Peyer's patch (tissue), 4 donors: Measurements from ENCODE around the gene IL31. TPM values are rescaled to one million over a fixed set of nuclear protein-coding genes. Genes with fewer than 3 reads are reported as not detected.

Experiments used
- DNase-seq, 3 donors: peaks; one replicate each; pipeline ENCODE4 v3.0.0-alpha.2; 2017 to 2019
- H3K27ac ChIP-seq, 4 donors: fragments of 200-600 bp; sonication (generic); one replicate each; pipeline ENCODE4 v1.5.1; 2016 to 2019
- H3K27me3 ChIP-seq, 2 donors: fragments of 200-600 bp; sonication (generic); one replicate each; pipeline ENCODE4 v1.5.1; 2019
- H3K36me3 ChIP-seq, 3 donors: fragments of 200-600 bp; sonication (generic); one replicate each; pipeline ENCODE4 v1.5.1; 2016 to 2019
- H3K4me1 ChIP-seq, 4 donors: fragments of 200-600 bp; sonication (generic); one replicate each; pipeline ENCODE4 v1.5.1; 2016 to 2019
- H3K4me3 ChIP-seq, 4 donors: fragments of 200-600 bp; sonication (generic); 1 replicate in 3 of 4; 2 replicates in 1 of 4; pipeline ENCODE4 v1.5.1; 2016 to 2019; ENCODE audit warnings: mild to moderate bottlenecking in 1 of 4
- H3K9me3 ChIP-seq, 4 donors: fragments of 200-600 bp; sonication (generic); one replicate each; pipeline ENCODE4 v1.5.1; 2016 to 2019; ENCODE audit warnings: mild to moderate bottlenecking in 1 of 4
- POLR2A ChIP-seq, 2 donors: fragments of 450-650 bp; IDR thresholded peaks; one replicate each; pipeline ENCODE4 v1.5.1; 2017; ENCODE audit warnings: antibody characterized with exemption in 2 of 2, mild to moderate bottlenecking in 2 of 2, moderate library complexity in 2 of 2
- total RNA-seq, 4 donors: library from RNA; depleted of rRNA; stranded (reverse); fragments of >200 nt; gene quantifications; one replicate each; pipeline ENCODE4 v1.1.0, GENCODE V29; 2016
- TF ChIP-seq, protein P1 (sequence below), 6 experiments: fragments of 450-650 bp in 4 of 6; fragments of 200-600 bp in 2 of 6; sonication (generic) in 1 of 6; IDR thresholded peaks; one replicate each; pipeline ENCODE4 v1.5.1; 2017 to 2019; ENCODE audit warnings: antibody characterized with exemption in 6 of 6, mild to moderate bottlenecking in 3 of 6, moderate library complexity in 1 of 6

Gene IL31
- total RNA-seq, 4 donors from 2014 or later: not detected

DNA sequence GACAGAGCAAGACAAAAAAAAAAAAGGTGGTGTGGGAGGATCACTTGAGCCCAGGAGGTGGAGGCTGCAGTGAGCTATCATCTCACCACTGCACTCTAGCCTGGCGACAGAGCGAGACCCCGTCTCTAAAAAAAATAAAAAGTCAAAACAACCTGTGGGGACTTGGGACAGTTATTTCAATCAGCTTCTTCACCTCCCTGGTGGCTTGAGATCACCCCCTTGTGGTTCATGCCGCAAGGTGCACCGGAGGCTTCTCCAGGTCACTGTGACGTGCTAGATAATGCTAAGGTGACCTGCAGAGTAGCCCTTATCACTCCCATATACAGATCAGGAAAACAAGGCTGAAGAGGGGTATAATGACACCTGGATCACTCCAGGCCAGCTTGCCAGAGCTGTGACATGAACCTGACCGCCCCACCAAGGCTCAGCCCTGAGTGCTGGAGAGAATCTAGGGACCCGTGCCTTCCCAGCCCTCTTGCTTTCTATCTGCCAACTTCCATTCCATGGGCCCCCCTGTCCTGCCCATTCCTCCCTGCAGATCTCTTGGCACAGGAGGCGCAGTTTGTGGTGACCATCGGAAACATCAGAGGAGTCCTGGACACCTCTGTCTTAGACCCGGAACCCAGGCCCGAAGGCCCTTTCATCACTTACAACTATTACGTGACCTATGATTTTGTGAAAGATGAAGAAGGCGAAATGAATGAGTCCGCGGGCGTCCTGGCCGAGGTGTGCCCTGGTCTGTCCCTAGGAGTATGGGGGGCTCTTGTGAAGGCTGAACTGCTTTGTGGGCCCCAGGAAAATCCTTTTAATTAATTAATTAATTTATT, 17.0 kb upstream of the IL31 start:
- no peaks in the 10 kb centered on the region for H3K36me3 ChIP-seq
- H3K4me1 ChIP-seq: no peaks in the 10 kb centered on the region
- H3K4me3 ChIP-seq: no peak overlapping the region
- no peaks in the 10 kb centered on the region for H3K27me3 ChIP-seq
- H3K9me3 ChIP-seq: no peaks in the 10 kb centered on the region
- H3K27ac ChIP-seq: no peak overlapping the region
- DNase-seq: peak; percentile 52 to 89 (median 83)
- TF ChIP-seq POLR2A (IDR thresholded peaks at IDR 0.05): no peak
- TF ChIP-seq, protein P1, sequence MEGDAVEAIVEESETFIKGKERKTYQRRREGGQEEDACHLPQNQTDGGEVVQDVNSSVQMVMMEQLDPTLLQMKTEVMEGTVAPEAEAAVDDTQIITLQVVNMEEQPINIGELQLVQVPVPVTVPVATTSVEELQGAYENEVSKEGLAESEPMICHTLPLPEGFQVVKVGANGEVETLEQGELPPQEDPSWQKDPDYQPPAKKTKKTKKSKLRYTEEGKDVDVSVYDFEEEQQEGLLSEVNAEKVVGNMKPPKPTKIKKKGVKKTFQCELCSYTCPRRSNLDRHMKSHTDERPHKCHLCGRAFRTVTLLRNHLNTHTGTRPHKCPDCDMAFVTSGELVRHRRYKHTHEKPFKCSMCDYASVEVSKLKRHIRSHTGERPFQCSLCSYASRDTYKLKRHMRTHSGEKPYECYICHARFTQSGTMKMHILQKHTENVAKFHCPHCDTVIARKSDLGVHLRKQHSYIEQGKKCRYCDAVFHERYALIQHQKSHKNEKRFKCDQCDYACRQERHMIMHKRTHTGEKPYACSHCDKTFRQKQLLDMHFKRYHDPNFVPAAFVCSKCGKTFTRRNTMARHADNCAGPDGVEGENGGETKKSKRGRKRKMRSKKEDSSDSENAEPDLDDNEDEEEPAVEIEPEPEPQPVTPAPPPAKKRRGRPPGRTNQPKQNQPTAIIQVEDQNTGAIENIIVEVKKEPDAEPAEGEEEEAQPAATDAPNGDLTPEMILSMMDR (IDR thresholded peaks at IDR 0.05): peak; percentile 32 to 89 (median 82)

- Histone ChIP-seq H3K36me3 (no peaks in the 10 kb centered on the region), H3K27me3 (no peaks in the 10 kb centered on the region), H3K4me3 (no peak overlapping the region), H3K4me1 (no peaks in the 10 kb centered on the region), H3K9me3 (no peaks in the 10 kb centered on the region), H3K27ac (no peak overlapping the region)
- no peak for DNase-seq
- TF ChIP-seq, protein P1 (IDR thresholded peaks at IDR 0.05): no peak
- TF ChIP-seq POLR2A (IDR thresholded peaks at IDR 0.05): no peak
These were observed 15.8 kb upstream of the IL31 start for GRCh38 chr12:122189626-122190475.

- no peak for TF ChIP-seq POLR2A (IDR thresholded peaks at IDR 0.05)
- TF ChIP-seq, protein P1 (IDR thresholded peaks at IDR 0.05): no peak
- Histone ChIP-seq H3K27me3 (no peaks in the 10 kb centered on the region), H3K4me3 (no peak overlapping the region), H3K36me3 (no peaks in the 10 kb centered on the region), H3K4me1 (peaks cover 0 to 12% (median 3%) of the 10 kb centered on the region in 4 donors), H3K27ac (no peak overlapping the region), H3K9me3 (no peaks in the 10 kb centered on the region)
- no peak for DNase-seq
These were observed 13.4 kb upstream of the IL31 start for GRCh38 chr12:122187466-122187865.

DNA sequence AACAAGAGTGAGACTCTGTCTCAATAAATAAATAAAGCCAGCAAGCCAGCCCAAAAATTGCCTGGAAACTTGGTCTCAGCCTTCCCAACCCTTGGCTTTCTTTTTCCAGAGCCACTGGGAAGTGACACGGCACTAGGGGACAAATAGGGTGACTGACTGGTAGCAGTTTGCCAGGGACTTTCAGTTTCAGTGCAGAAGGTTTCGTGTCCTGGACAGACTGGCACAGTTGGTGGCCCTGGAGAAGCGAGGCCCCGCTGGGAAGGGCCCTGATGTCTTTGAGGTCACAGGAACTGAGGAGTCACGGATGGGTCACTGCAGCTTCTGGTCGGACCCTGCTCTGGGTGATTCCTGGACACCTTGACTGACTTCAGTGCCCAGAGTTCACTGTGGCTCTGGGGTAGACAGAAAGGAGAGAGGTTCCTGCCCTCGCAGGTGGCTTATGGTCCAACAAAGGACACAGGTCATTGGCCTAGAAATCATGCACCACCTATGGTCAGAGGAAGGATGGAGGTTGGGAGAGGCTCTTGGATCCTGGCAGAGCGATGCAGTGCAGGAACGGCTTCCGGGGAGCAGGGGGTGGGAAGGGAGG, 11.6 kb upstream of the IL31 start:
- Histone ChIP-seq H3K36me3 (no peaks in the 10 kb centered on the region), H3K4me1 (peaks cover 0 to 12% (median 3%) of the 10 kb centered on the region in 4 donors), H3K27ac (no peak overlapping the region), H3K9me3 (no peaks in the 10 kb centered on the region), H3K27me3 (no peaks in the 10 kb centered on the region), H3K4me3 (no peak overlapping the region)
- DNase-seq: no peak
- no peak for TF ChIP-seq POLR2A (IDR thresholded peaks at IDR 0.05)
- TF ChIP-seq, protein P1 (IDR thresholded peaks at IDR 0.05): no peak

- TF ChIP-seq, protein P1 (IDR thresholded peaks at IDR 0.05): no peak
- no peak for TF ChIP-seq POLR2A (IDR thresholded peaks at IDR 0.05)
- no peak for DNase-seq
- no peaks in the 10 kb centered on the region for H3K36me3 ChIP-seq
- H3K4me3 ChIP-seq: no peak overlapping the region
- no peak overlapping the region for H3K27ac ChIP-seq
- H3K9me3 ChIP-seq: no peaks in the 10 kb centered on the region
- no peaks in the 10 kb centered on the region for H3K27me3 ChIP-seq
- H3K4me1 ChIP-seq: peaks cover 0 to 12% (median 3%) of the 10 kb centered on the region in 4 donors
These were observed 11.1 kb upstream of the IL31 start for GRCh38 chr12:122185079-122185478.
